Measurements from ENCODE around the gene GALM.

GRCh38 chr2:38683766-38684165 lies 17.9 kb downstream of the GALM start:
- TF ChIP-seq CHD2 (IDR thresholded peaks at IDR 0.05; ENCODE audit: borderline replicate concordance, low read depth, low read length) (no peak), CTCF (IDR thresholded peaks at IDR 0.05 in 2 of 3, conservative IDR thresholded peaks at IDR 0.05 in 1 of 3; ENCODE audit: control insufficient read depth in 2 of 3, extremely low read depth in 1 of 3, insufficient read depth in 1 of 3, low read depth in 3 of 3, low read length in 3 of 3) (no peak), STAT1 (conservative IDR thresholded peaks at IDR 0.05) (no peak), PAX5 (IDR thresholded peaks at IDR 0.05; ENCODE audit: borderline replicate concordance, low read depth, low read length) (no peak), NFYB (IDR thresholded peaks at IDR 0.05; ENCODE audit: insufficient read depth, low read depth, low read length) (no peak), BCL3 (IDR thresholded peaks at IDR 0.05; ENCODE audit: borderline replicate concordance, insufficient read depth, low read depth, low read length, poor library complexity, severe bottlenecking) (no peak), SKIL (IDR thresholded peaks at IDR 0.05; ENCODE audit: low read depth, poor library complexity, severe bottlenecking) (no peak), NFXL1 (IDR thresholded peaks at IDR 0.05; ENCODE audit: borderline replicate concordance) (no peak), ATF2 (IDR thresholded peaks at IDR 0.05; ENCODE audit: low read length) (no peak), EZH2 (IDR thresholded peaks at IDR 0.05; ENCODE audit: borderline replicate concordance, control insufficient read depth, low read depth, low read length) (no peak), POLR2A (IDR thresholded peaks at IDR 0.05; ENCODE audit: low read depth, low read length) (no peak), ZNF592 (IDR thresholded peaks at IDR 0.05) (no peak), CREB1 (IDR thresholded peaks at IDR 0.05; ENCODE audit: low read depth) (no peak), NR2C2 (IDR thresholded peaks at IDR 0.05; ENCODE audit: borderline replicate concordance, control insufficient read depth, insufficient read length, low read depth) (no peak)
